HTR-8/SVneo (cell line): ENCODE data around the gene TPCN2.
A peak's percentile ranks its signal among the peaks of the same experiment; 100 is the strongest.

Experiments
- DNase-seq: peaks from one replicate; pipeline ENCODE4 v3.0.0; 2011; ENCODE audit warnings: low spot score, mixed read lengths; ENCODE audit not compliant: insufficient read length
- FAIRE-seq: peaks from 2 replicates; lab custom pipeline; 2011; peaks lifted over from hg19 to GRCh38; lab: Jason Lieb, UNC

Gene TPCN2

GRCh38 chr11:69009441-69010211 is 39.1 kb upstream of the TPCN2 start:
- DNase-seq = no peak
- FAIRE-seq = peak; percentile 81

DNA sequence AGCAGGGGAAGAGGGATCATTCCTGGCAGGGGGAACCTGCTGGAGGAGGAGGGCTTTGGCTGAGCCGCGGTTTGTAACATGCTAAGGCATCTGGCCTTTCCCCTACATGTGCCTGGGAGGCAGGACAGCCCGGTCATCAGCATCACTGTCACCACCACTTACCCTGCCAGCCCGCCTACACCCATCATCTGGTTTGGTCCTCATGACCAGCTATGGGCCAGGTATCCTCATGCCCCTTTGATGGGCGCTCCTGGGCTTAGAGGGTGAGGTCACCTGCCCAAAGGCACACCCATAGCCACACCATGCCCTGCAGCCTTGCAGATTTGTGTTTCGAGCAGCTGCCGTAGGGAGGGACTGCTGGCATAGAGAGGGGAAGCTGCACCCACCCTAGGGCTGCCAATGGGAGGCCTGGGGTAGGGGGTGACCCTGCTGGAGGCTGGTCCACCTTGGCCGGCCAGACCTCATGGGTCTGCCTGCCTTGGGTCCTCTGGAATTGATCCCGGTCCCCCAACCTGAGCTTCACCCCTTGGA is 38.3 kb upstream of the TPCN2 start:
- DNase-seq = no peak
- FAIRE-seq = peak; percentile 83

GRCh38 chr11:69010964-69011623 is 37.6 kb upstream of the TPCN2 start:
- FAIRE-seq (peak; percentile 99), DNase-seq (peak; percentile 88)

- DNase-seq (no peak), FAIRE-seq (peak; percentile 23)
Observed at GRCh38 chr11:69011624-69012091, 37.1 kb upstream of the TPCN2 start.

DNA sequence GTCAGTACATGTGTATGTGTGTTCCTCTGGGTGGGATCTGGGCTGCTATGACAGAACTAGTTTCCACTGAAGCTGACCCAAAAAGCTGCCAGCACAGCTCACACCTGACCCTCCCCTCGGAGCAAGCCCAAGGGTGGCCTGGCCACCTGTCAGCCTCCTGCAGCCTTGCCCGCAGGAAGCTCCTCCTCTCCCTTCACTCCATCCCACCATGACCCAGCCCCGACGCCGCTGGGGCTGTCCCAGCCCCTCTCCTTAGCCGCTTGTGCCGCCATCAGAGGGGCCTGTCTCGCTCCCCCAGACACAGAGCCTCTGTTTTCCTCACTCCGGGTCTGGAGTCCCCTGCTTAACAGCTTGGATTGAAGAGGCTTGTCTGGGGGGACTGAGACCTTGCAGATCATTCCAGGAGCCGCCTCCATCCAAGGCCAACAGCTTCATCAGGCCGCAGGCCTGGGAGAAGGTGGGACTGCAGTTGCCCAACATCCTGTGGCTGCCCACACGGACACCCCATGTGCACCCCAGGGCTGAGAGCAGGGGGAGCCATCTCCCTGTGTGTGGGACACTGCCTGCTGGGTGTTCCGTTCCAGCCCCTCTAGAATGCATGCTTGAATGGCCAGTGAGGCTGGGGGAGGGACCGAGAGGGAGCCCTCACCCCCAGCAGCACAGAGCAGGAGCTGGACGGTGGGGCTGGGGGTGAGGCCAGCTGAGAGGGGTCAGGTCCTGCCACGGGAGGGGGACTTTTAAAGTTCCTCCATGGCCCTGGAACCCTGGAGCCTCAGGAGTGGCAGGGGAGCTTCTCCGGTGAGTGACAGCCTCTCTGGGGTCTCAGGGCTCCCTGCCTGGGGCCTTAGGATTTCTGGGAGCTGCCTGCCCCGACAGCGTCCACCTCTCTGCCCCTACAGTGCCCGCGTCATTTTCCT is 36.4 kb upstream of the TPCN2 start:
- peak; percentile 20 for FAIRE-seq
- DNase-seq = no peak

GRCh38 chr11:69013009-69013951 is 35.5 kb upstream of the TPCN2 start, which contains the start of gene MRGPRF:
Gene MRGPRF, minus strand, starts transcription at chr11:69013246. Its CDS starts 3,345 bp downstream, at chr11:69009901.
- no peak for DNase-seq
- no peak for FAIRE-seq

GRCh38 chr11:69014084-69014851 is 34.5 kb upstream of the TPCN2 start:
- FAIRE-seq = no peak
- DNase-seq = no peak

DNA sequence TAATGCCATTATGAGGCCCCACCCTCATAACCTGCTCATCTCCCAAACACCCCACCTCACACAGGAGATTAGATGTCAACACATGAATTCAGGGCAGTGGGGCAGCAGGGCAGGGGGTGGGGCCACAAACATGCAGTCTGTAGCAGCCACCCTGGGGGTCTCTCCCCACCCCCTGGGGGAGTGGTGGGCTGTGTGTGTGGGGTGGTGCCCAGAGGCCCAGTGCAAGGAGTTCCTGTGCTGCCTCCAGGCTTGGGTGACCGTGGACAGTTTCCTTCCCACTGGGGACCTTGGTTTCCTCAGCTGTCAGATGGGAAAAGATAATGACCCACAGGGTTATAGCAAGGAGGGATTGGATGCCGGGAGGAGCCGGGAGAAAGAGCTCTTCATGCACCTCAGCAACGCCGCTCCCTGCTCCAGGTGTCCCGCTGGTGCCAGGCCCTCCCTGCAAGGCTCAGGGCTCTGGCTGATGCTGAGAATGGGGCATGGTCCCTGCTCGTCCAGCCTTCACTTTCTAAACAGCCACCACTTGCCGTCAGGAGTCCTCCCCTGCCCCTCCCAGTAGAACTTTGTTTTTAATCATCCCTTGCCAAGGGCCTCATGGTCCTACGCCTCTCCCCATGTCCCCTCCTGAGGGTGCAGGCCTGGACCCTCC is 33.7 kb upstream of the TPCN2 start:
- FAIRE-seq (no peak), DNase-seq (no peak)

- FAIRE-seq (no peak), DNase-seq (no peak)
Observed at GRCh38 chr11:69017951-69018350, 30.8 kb upstream of the TPCN2 start.

DNA sequence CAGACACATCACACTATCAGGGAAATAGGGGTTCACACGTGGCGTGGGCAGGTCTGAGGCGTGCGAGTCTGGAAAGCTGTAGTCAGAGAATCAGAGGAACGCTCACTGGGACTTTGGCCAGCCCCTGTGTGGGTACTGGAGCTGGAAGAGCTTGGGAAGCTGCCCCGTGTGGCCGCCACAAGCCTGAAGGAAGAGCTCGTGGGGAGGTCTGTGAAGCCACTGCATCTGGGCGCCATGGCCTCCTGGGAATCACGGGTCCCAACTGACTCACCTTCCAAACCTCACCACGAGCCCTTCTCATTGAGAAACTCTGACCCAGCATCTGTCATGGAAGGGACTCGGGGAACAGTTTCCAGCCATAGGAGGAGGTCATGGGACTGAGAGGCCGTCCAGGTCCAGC is 29.8 kb upstream of the TPCN2 start:
- FAIRE-seq (no peak), DNase-seq (no peak)

DNA sequence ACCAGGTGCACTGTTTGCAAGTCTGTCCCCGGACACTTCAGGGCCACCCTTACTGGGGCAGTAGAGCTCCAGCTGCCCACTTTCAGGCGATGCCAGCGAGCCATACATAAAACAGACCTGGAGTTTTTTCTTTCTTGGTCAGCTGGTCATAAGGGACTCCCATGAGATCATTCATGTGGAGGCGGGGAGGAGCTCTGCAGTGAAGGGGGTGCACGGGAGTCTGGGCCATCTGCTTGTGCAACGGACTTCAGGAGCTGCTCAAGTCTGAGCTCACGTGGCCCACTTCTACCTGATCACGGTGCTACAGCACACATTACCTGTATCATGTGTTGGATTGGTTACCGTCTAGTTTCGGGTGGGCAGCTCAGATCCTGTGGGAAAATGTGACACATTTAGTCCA is 26.5 kb upstream of the TPCN2 start:
- no peak for DNase-seq
- FAIRE-seq = no peak

DNA sequence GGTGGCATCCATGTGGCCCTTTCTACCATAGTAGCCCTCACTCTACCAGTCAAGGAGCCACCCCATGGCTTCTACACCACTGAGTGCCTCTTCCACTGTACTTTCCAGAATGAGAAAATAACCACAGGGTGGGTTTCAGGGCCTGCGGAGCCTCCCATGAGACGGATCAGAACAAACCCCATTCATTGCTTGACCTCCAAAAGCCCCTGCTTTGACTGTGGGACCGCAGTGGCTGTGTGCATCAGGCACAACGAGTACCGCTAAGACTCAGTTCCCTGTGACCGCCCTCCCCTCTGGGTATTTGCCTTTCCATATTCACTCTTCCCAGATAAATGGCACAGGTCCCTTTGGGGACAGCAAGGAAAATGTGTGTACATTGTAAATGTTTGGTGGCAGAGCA is 24.2 kb upstream of the TPCN2 start:
- DNase-seq (no peak), FAIRE-seq (no peak)

GRCh38 chr11:69027704-69028372 is 20.9 kb upstream of the TPCN2 start:
- FAIRE-seq = no peak
- no peak for DNase-seq

GRCh38 chr11:69030301-69030700 is 18.4 kb upstream of the TPCN2 start:
- FAIRE-seq = no peak

DNA sequence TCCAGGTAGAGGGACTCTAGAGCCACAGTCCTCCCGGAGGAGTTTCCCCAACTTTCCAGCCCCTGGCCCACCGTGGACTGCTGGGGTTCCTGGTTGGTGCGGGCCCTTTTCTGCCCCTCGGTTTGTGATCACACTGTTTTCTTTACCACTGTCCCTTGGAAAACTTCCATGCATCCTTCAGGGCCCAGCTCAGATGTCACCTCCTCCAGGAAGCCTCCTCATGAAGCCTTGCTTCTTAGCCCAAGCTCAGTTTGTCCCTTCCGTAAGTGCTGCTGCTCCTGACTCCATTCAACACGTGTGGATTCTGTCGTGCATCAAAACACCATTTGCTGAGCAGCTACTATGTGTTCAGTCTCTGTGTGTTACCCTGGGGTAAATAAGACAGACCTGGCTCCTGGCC is 15.9 kb upstream of the TPCN2 start:
- FAIRE-seq = no peak
- no peak for DNase-seq

More at GRCh38 chr11:69030301-69030700, 18.4 kb upstream of the TPCN2 start:
- no peak for DNase-seq

GRCh38 chr11:69033431-69033830 is 15.3 kb upstream of the TPCN2 start:
- DNase-seq (no peak), FAIRE-seq (no peak)

- FAIRE-seq (no peak), DNase-seq (no peak)
Observed at GRCh38 chr11:69034123-69034867, 14.4 kb upstream of the TPCN2 start.
